SKM-1 treated with dmso at 0.1 percent for 144 hours (cell line): ENCODE results near the gene ALX4.

ENCODE experiments used
- DNase-seq: peaks from one replicate; lab custom pipeline; 2025; ENCODE audit not compliant: unreplicated experiment; lab: John Stamatoyannopoulos, UW

The ALX4 gene

GRCh38 chr11:44301564-44302271 lies 8.2 kb downstream of the ALX4 start:
- DNase-seq = no peak

GRCh38 chr11:44300844-44301563 lies 8.9 kb downstream of the ALX4 start:
- DNase-seq = no peak

- no peak for DNase-seq
Observed at GRCh38 chr11:44298862-44299261, 11.1 kb downstream of the ALX4 start.

GRCh38 chr11:44290208-44290607 lies 19.7 kb downstream of the ALX4 start:
- DNase-seq = no peak

GRCh38 chr11:44288133-44288526 lies 21.8 kb downstream of the ALX4 start:
- DNase-seq = no peak

GRCh38 chr11:44286911-44287310 lies 23.0 kb downstream of the ALX4 start:
- DNase-seq = no peak

GRCh38 chr11:44286268-44286880 lies 23.6 kb downstream of the ALX4 start:
- DNase-seq = peak; percentile 57

GRCh38 chr11:44285756-44286155 lies 24.2 kb downstream of the ALX4 start:
- DNase-seq = no peak

GRCh38 chr11:44282620-44283019 lies 27.3 kb downstream of the ALX4 start:
- DNase-seq = no peak

GRCh38 chr11:44281151-44281550 lies 28.8 kb downstream of the ALX4 start:
- DNase-seq = no peak

GRCh38 chr11:44280257-44280656 lies 29.7 kb downstream of the ALX4 start:
- no peak for DNase-seq

- no peak for DNase-seq
Observed at GRCh38 chr11:44279483-44279882, 30.5 kb downstream of the ALX4 start.

- no peak for DNase-seq
Observed at GRCh38 chr11:44277196-44278090, 32.5 kb downstream of the ALX4 start.

GRCh38 chr11:44275961-44276550 lies 33.9 kb downstream of the ALX4 start:
- no peak for DNase-seq

- no peak for DNase-seq
Observed at GRCh38 chr11:44275241-44275640, 34.7 kb downstream of the ALX4 start.

- DNase-seq = no peak
Observed at GRCh38 chr11:44274404-44274803, 35.5 kb downstream of the ALX4 start.

GRCh38 chr11:44271286-44271685 lies 38.7 kb downstream of the ALX4 start:
- no peak for DNase-seq

- no peak for DNase-seq
Observed at GRCh38 chr11:44270403-44271273, 39.3 kb downstream of the ALX4 start.

GRCh38 chr11:44269369-44270351 lies 40.3 kb downstream of the ALX4 start:
- DNase-seq = no peak
